ENCODE data around the gene TENT5C. TPM values are rescaled to one million over a fixed set of nuclear protein-coding genes. Genes with fewer than 3 reads are reported as not detected.

The TENT5C gene
- total and polyA plus RNA-seq, 2 of the 8 experiments (the other 6 are each of a cell fraction or from before 2014, with no cell fraction given) = 0.38 to 0.99 TPM

GRCh38 chr1:117639741-117640140, 33.9 kb downstream of the TENT5C start (continued):
- TF ChIP-seq KDM4A (IDR thresholded peaks at IDR 0.05; ENCODE audit: low read depth, low read length, severe bottlenecking) (no peak), YY1 (IDR thresholded peaks at IDR 0.05; ENCODE audit: low read depth, low read length) (no peak), PHF8 (conservative IDR thresholded peaks at IDR 0.05; ENCODE audit: low read depth, low read length) (no peak), TCF12 (IDR thresholded peaks at IDR 0.05; ENCODE audit: low read depth, low read length) (no peak), BCL11A (IDR thresholded peaks at IDR 0.05; ENCODE audit: low read depth in 2 of 2, low read length in 2 of 2) (no peak), CTBP2 (IDR thresholded peaks at IDR 0.05; ENCODE audit: borderline replicate concordance, insufficient read depth, insufficient read length, low read length) (no peak), TEAD4 (IDR thresholded peaks at IDR 0.05; ENCODE audit: low read depth, low read length) (no peak), ASH2L (IDR thresholded peaks at IDR 0.05; ENCODE audit: low read length) (no peak), RAD21 (IDR thresholded peaks at IDR 0.05 in 1 of 2, conservative IDR thresholded peaks at IDR 0.05 in 1 of 2; ENCODE audit: low read depth in 2 of 2, low read length in 2 of 2) (no peak)
